Activated CD4-positive, alpha-beta T cell treated with anti-CD3 and anti-CD28 coated beads, Interleukin-2, amount 50 U/mL, for 24 hours (primary cell): ENCODE measurements around the gene FAM181B.

Experiments
- DNase-seq, 2 donors: peaks; one replicate each; pipeline ENCODE4 v3.0.0-alpha.2; 2020; ENCODE audit warnings: low read depth in 1 of 2, low spot score in 1 of 2

The FAM181B gene, protein sequence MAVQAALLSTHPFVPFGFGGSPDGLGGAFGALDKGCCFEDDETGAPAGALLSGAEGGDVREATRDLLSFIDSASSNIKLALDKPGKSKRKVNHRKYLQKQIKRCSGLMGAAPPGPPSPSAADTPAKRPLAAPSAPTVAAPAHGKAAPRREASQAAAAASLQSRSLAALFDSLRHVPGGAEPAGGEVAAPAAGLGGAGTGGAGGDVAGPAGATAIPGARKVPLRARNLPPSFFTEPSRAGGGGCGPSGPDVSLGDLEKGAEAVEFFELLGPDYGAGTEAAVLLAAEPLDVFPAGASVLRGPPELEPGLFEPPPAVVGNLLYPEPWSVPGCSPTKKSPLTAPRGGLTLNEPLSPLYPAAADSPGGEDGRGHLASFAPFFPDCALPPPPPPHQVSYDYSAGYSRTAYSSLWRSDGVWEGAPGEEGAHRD

DNA sequence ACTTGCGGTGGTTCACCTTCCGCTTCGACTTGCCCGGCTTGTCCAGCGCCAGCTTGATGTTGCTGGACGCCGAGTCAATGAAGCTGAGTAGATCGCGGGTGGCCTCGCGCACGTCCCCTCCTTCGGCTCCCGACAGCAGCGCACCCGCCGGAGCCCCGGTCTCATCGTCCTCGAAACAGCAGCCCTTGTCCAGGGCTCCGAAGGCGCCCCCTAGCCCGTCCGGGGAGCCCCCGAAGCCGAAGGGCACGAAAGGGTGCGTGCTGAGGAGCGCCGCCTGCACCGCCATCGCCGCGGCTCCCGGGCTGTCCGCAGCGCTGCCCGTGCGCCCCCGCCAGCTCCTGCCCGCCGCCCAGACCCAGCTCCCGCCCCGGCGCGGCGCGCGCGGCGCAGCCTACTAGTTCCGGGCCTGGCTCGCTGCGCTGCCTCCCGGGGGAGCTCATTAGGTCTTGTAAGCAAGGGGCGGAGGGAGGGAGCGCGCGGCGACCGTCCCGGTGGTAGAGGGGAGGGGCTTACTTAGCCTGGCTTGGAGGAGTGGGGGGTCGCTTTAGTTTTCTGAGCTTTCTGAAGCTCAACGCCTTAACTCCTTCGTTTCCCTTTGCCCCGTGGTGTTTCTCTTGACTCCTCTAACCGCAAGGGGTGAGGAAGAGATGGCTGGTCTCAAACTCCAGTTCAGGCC is at the start of gene FAM181B:
FAM181B (minus strand) TSS at position 421 of the 676 bp plus-strand sequence; CDS start at position 286, 135 bp downstream.
- no peak for DNase-seq

DNA sequence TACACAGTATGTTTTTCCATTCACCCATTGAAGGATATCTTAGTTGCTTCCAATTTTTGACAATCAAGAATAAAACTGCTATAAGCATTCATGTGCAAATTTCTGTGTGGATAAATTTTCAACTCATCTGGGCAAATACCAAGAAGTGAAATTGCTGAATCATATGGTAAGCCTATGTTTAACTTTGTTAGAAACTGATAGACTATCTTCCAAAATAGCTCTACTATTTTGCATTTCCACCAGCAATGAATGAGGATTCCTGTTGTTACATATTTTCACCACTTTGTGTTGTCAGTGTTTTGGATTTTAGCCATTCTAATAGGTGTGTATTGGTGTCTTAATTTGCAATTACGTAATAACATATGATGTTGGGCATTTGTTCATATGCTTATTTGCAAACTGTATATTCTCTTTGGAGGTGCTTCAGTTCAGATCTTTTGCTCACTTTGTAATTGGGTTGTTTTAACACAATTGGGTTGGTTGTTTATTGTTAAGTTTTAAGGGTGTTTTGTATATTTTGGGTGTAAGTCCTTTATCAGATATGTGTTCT is 49.2 kb upstream of the FAM181B start:
- DNase-seq = no peak

DNA sequence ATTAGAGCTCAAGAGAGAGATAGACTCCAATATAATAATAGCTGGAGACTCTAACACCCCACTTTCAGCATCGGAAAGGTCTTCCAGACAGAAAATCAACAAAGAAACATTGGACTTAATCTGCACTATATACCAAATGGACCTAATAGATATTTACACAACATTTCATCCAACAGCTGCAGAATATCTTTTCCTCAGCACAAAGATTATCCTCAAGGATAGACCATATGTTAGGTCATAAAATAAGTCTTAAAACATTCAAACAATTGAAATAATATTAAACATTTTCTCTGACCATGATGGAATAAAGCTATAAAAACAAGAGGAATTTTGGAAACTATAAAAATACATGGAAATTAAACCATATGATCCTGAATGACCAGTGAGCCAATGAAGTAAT is 45.1 kb upstream of the FAM181B start:
- DNase-seq = no peak

DNA sequence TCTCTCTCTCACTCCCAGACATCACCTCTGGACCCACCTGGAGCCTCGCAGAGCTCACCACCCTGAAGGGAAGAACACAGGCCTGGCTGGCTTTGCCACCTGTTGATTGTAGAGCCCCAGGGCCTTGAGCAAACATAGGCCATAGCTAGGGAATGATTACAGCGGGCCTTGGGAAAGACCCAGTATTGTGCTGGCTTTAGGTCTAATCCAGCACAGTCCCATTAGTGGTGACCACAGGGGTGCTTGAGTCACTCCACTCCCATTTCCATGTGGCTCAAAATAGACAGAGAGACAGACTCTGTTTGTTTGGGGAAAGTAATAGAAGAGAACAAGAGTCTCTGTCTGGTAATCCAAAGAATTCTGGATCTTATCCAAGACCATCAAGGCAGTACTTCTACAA is 42.7 kb upstream of the FAM181B start:
- no peak for DNase-seq

DNA sequence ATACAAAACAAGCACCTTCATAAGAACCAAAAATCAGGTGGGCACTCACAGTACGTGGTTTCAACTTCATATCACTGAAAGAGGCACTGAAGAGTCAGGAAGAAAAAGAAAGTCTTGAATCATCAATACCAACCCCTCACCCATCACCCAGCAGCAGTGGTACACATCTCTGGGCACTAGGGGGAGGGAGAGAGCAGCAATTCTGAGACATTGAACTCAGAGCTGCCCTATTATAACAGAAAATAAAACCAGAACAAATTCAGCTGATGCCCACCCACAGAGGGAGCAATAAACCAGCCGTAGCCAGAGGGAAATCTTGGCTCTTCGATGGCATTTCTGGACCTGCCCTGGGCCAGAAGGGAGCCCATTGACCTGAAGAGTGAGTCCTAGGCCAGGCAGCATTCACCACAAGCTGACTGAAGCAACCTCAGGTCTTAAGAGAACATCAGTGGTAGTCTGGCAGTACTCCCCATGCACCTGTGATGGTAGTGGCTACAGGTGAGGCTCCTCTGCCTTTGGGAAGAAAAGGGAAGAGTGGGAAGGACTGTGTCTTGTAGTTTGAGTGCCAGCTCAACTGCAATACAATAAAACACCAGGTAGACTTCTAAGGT is 42.2 kb upstream of the FAM181B start:
- no peak for DNase-seq

DNA sequence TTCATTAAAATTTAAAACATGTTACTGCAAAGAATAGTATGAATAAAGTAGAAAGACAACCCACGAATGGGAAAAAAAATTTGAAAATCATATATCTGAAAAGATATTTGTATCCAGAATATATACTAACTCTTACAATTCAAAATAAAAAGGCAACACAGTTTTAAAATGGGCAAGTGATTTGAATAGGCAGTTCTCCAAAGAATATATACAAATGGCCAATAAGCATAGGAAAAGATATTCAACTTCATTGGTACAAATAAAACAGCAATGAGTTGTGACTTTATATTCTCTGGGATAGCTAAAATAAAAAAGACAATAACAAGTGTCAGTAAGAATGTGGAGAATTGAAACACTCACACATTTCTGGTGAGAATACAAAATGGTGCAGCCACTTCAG is 41.6 kb upstream of the FAM181B start:
- DNase-seq = no peak

DNA sequence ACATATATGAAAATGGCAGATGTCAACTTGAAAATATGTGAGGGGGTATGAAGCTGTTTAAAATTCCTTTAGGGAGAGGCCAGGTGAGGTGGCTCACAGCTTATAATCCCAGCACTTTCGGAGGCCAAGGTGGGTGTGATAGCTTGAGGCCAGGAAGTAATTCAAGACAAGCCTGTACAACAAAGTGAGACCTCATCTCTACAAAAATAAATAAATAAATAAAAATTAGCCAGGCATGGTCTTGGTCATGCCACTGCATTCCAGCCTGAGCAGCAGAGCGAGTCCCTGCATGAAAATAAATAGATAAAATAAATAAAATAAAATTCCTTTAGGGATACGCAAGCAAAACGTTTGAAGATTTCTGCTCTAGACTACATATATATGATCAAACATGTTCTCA is 38.1 kb upstream of the FAM181B start:
- no peak for DNase-seq

DNA sequence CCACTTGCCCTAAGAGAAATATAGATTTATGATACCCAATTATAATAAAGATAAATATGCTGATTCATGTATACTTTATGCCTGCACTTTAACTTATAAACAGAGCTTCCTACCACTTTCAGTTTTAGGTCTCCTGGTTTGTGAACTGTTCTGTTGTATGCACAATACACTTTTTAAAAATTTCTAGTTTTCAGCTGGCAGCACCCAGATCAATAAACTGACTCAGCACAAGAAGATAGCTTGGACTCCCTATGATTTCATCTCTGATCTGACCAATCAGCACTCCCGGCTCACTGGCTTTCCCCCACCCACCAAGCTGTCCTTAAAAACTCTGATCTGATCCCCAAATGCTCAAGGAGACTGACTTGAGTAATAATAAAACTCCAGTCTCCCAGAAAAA is 33.5 kb upstream of the FAM181B start:
- DNase-seq = no peak

DNA sequence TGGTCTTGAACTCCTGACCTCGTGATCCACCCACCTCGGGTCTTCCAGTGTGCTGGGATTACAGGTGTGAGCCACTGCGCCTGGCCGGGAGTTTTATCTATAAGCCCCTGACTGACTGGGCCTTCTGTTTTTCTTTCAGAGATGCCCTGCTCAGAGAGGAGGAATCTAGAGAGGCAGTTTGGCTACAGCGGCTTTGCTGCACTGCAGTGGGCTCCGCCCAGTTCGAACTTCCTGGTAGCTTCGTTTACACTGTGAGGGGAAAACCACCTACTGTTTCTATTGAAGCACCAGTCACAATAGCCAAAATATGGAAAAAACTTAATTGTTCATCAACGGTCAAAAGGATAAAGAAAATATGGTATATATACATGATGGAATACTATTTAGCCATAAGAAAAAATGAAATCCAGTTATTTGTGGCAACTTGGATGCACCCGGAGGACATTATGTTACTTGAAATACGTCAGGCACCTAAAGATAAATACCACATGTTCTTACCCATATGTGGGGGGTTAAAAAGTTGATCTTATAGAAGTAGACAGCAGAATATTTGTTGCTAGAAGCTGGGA is 31.9 kb upstream of the FAM181B start:
- DNase-seq = no peak

DNA sequence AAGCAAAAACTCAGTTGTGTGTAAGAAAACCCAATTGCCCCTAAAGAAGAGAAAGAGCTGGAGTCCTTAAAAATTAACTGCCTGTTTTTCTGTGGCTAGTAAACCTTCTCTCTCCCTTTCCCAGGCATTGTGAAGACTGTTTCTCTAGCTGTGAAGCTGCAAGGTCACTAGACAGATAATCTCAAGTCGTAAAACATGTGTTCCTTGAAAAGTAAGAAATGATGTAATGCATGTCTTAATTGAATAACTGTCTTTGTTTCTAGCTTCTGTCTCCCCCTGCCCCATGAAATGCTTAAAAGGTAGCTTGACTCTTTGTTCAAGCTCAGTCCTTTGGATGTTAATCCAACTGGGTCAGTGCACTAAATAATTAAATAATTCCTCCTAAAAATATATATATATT is 29.5 kb upstream of the FAM181B start:
- no peak for DNase-seq

DNA sequence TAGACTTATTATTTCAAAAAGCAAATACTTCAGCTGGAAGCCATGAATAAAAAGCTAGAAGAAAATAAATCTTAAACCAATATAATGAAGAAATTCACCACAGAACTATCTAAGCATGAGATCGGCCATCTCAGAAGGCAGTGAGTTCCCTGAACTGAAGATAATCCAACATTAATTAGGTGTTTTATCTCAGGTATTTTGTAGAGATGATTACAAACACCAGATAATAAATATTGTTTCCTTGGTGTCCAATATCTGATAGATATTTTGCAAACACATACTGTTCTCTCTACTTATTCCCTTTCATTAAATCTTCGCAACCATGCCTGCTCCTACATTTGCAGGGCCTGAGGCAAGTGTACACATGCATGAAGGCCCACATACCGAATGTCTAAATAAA is 26.0 kb upstream of the FAM181B start:
- no peak for DNase-seq

DNA sequence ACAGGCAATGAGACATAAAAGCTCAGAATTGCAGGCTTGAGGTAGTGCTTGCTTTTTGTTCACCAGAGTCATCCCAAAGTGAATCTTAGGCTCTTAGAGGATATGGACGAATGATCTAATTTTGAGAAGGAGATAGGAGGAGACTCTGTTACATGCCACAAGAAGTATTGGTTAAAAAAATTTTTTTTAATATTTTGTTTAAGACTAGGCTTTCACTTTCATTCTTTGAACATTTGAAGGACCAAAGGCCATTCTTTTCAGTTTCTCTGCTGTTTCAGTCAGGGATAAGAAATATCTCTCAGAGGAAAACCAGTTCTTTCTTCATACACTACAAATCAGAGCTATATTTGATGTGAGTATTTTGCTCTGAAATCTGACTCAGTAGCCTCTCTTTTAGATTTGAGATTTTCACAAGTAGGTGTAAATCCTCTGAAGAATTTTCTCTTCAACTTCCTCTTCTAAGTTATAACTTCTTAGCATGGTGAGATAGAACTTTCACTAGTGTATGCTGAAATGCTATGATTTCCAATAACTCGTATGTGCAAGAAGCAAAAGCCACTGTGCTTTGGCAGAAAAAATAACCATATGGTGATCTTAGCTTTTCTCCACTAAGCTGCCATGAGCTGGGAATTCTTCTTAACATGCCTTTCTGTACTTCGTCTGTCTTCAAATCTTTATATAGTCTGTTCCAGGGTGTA is 24.1 kb upstream of the FAM181B start:
- no peak for DNase-seq

DNA sequence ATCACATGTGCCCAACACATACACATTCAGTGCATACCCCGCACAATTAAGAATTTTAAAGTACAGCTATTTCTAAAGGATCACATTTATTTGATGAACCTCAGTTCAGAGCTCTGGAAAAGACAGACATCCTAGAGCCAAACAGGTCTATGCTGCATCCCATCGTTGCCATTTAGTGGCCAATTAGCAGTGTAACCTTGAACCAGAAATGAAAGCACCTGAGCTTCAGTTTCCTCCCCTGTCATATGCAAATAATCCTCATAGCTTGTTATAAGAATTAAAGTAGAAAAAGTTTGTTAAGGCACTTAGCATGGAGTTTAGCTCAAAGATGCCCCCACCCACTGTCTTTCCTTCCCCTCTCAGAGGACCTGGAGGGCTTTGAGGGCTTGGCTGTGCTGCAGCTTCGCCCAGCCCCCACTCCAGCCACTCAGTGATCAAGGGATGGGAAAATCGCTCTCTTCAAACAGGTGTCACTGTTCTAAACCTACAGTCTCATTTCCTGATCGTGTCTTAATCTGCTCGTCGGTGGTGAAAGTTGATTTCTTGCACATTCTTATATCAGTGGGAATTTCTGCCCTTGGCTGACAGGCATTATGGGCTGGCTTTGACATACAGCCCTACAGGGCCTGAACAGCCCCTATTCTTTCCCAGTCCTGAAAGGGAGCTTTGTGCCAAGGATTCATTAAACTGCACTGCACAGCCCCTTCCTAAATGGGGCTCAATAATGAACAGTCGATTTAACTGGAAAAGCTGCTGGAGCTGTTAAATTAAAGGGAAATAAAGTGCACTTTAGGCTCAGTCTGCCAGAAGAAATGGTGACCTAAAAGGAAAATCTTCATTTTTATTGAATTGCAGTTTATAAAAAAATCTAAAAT is 23.3 kb upstream of the FAM181B start:
- DNase-seq = no peak

DNA sequence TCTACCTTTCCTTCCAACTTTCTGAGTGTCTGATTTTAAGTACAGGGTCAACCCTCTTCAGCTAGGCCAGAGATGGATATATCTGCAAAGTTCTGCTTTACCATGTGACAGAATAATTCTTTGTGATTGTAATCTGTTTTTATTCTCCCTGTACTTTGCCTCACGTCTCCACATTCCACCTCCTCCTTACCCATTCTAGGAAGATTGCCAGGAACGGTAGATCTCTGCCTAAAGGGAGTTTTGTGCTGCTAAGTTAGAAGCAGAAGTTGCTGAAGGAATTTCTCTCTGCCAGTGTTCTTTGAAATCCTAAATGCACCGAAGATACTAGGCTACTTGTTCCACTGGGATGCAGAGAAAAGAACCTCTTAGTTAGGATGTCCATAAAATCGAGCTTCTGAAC is 20.7 kb upstream of the FAM181B start:
- DNase-seq = no peak

DNA sequence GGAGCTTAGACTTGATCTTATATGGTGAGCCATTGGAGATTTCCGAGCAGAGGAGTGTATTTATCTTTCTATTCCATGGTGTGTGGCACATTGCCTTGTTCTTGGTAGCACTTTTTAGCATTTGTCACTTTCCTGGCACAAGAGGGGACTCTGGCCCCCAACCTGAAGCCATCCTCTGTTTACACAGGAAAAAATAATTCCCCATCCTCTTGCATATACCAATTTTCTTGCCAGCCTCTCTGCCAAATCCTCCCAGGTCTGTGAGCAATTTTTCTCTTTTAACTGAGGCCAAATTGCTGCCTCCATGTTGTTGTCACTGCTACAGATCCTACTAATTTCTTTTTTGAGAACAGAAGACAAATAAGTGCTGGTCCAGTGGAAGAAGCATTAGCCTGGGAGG is 20.3 kb upstream of the FAM181B start:
- no peak for DNase-seq

DNA sequence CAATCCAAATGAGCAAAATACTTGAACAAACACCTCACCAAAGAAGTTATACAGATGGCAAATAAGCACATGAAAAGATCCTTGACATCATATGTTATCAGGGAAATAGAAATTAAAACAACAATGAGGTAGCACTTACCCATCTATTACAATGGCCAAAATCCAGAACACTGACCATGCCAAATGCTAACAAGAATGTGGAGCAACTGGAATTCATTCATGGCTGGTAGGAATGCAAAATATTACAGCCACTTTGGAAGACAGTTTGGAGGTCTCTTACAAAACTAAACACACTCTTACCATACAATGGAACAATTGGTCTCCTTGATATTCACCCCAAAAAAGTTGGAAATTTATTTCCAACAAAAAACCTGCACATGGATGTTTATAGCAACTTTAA is 19.1 kb upstream of the FAM181B start:
- no peak for DNase-seq

DNA sequence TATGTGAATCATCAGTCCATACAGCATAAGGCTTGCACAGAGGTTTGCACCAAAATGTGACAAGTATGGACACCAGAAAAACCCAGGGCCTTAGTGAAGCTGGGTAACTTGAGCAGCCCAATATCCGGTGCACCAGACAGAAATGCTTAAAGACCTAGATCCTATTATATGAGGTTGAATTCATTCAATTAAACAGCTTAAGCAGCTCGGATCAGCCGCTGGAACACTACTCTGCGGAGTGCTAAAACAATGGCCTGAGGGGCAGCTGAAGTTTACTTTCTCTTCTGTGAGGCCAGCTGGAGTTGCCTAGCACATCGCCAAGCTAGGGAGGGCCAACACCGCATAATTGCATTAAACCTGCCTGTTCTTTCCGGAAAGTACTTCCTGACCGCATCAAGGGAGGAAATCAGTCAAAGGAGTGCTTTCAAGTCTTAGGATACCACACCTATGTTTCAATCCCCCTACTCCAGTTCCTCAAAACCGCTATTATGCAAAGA is 17.0 kb upstream of the FAM181B start:
- no peak for DNase-seq

DNA sequence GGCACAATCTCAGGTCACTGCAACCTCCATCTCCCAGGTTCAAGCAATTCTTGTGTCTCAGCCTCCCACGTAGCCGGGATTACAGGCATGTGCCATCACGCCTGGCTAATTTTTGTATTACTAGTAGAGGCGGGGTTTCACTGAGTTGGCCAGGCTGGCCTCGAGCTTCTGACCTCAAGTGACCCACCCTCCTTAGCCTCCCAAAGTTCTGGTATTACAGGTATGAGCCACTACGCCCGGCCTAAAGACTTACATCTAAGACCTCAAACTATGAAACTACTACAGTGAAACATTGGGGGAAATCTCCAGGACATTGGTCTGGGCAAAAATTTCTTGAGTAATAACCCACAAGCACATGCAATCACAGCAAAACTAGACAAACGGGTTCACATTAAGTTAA is 13.8 kb upstream of the FAM181B start:
- DNase-seq = no peak

DNA sequence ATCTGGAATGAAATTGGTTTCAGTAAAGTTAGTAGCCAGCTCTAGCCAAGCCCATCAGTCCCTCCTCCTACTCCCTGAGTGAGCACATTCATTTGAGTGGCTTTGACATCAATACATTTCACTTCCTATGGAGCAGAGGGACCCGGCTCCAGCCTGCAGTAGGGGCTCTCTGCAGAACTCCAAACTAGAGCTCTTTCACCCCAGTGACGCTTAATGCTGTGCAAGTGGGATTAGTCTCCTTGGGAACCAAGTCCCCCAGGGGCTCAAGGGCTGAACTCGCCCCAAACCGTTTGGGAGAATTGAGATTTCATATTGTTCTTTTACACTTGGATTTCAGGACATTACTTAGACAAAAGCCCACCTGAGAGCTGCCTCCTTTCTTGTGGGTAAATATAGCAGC is 4.4 kb upstream of the FAM181B start:
- DNase-seq = no peak

DNA sequence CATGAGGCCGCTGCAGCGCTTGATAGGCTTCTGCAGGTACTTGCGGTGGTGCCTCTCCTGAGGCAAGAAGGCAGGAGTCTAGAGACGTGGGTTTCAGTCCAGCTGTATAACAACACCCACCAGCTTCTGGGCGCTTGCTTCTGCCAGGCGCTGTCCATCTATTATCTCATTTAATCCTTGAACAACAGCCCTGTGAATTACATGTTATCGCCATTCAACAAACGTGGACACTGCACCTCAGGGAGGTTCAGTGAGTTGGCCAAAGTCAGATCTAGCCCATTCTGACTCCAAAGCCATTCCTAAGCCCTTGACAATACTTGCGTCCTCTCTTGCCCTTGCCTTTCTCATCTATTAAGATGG is 436 bp upstream of the FAM181B start:
- DNase-seq = no peak
